Thoracic aorta (tissue), 2 donors: ENCODE data around the gene DENND6B. TPM values are rescaled to one million over a fixed set of nuclear protein-coding genes. Genes with fewer than 3 reads are reported as not detected.

Source experiments
- ATAC-seq: fragments of 150-250 bp; one replicate; pipeline ENCODE4 v1.8.0; 2017; ENCODE audit warnings: low read depth; ENCODE audit not compliant: insufficient number of reproducible peaks, low FRiP score
- DNase-seq: peaks from one replicate; pipeline ENCODE4 v3.0.0-alpha.2; 2020; ENCODE audit warnings: low spot score
- H3K27ac ChIP-seq, 2 donors: fragments of 200-600 bp; sonication (generic); 1 replicate in 1 of 2; 2 replicates in 1 of 2; pipeline ENCODE4 v1.5.1; 2016; ENCODE audit warnings: mild to moderate bottlenecking in 2 of 2, moderate library complexity in 2 of 2
- H3K27me3 ChIP-seq: fragments of 200-600 bp; sonication (generic); replicated peaks from 2 replicates; pipeline ENCODE4 v1.6.0; 2016; ENCODE audit warnings: mild to moderate bottlenecking; ENCODE audit not compliant: insufficient read depth
- H3K36me3 ChIP-seq: fragments of 200-600 bp; sonication (generic); one replicate; pipeline ENCODE4 v1.5.1; 2016
- H3K4me1 ChIP-seq, 2 donors: fragments of 200-600 bp; sonication (generic); 1 replicate in 1 of 2; 2 replicates in 1 of 2; pipeline versions ENCODE4 v1.5.1 to v1.6.0; 2016; ENCODE audit warnings: low read depth in 2 of 2, mild to moderate bottlenecking in 1 of 2; ENCODE audit not compliant: control insufficient read depth in 1 of 2
- H3K4me3 ChIP-seq: fragments of 200-600 bp; sonication (generic); 2 replicates; pipeline ENCODE4 v1.5.1; 2016; ENCODE audit warnings: mild to moderate bottlenecking
- H3K9me3 ChIP-seq: fragments of 200-600 bp; sonication (generic); 2 replicates; pipeline ENCODE4 v1.5.1; 2016
- CTCF ChIP-seq: fragments of 200-600 bp; sonication (generic); IDR thresholded peaks from one replicate; pipeline ENCODE4 v1.5.1; 2019; ENCODE audit warnings: antibody characterized with exemption
- total RNA-seq, 2 donors: library from RNA; depleted of rRNA; stranded (reverse); fragments of >200 nt; gene quantifications; one replicate each; pipeline versions ENCODE4 v1.1.0 to v1.2.3, GENCODE V29; 2016

The DENND6B gene
- total RNA-seq, 2 donors from 2014 or later = 4.2 to 6.0 TPM

- no peak for DNase-seq
- peaks cover 55 to 77% of the 10 kb centered on the region in 2 donors for H3K4me1 ChIP-seq
- H3K27me3 ChIP-seq = no peaks in the 10 kb centered on the region
- no peaks in the 10 kb centered on the region for H3K36me3 ChIP-seq
- TF ChIP-seq CTCF = peak; percentile 16
- peak overlapping the region; percentile 90 to 95 for H3K27ac ChIP-seq
- H3K9me3 ChIP-seq = no peaks in the 10 kb centered on the region
- no peak for ATAC-seq
- H3K4me3 ChIP-seq = peak overlapping the region; percentile 96
These were observed 21.4 kb downstream of the DENND6B start for GRCh38 chr22:50305393-50305922.

- Histone ChIP-seq H3K4me3 (peak overlapping the region; percentile 96), H3K27me3 (no peaks in the 10 kb centered on the region), H3K9me3 (no peaks in the 10 kb centered on the region), H3K4me1 (peaks cover 61 to 84% of the 10 kb centered on the region in 2 donors), H3K36me3 (no peaks in the 10 kb centered on the region), H3K27ac (peak overlapping the region; percentile 90 to 95)
- no peak for ATAC-seq
- DNase-seq = no peak
- no peak for TF ChIP-seq CTCF
These were observed 22.1 kb downstream of the DENND6B start for GRCh38 chr22:50304528-50305392.

GRCh38 chr22:50303848-50304527 is 22.8 kb downstream of the DENND6B start:
- ATAC-seq = no peak
- H3K4me1 ChIP-seq = peaks cover 67 to 81% of the 10 kb centered on the region in 2 donors

GRCh38 chr22:50303515-50303847 is 23.3 kb downstream of the DENND6B start:
- ATAC-seq = no peak
- H3K4me3 ChIP-seq = peak overlapping the region; percentile 96

More at GRCh38 chr22:50303848-50304527, 22.8 kb downstream of the DENND6B start:
- no peaks in the 10 kb centered on the region for H3K9me3 ChIP-seq
- no peak for TF ChIP-seq CTCF
- H3K36me3 ChIP-seq = no peaks in the 10 kb centered on the region
- no peak for DNase-seq
- peak overlapping the region; percentile 90 to 95 for H3K27ac ChIP-seq
- H3K27me3 ChIP-seq = no peaks in the 10 kb centered on the region
- peak overlapping the region; percentile 96 for H3K4me3 ChIP-seq

More at GRCh38 chr22:50303515-50303847, 23.3 kb downstream of the DENND6B start:
- Histone ChIP-seq H3K36me3 (no peaks in the 10 kb centered on the region), H3K9me3 (no peaks in the 10 kb centered on the region), H3K27me3 (no peaks in the 10 kb centered on the region), H3K27ac (peak overlapping the region; percentile 90 to 95), H3K4me1 (peaks cover 67 to 80% of the 10 kb centered on the region in 2 donors)
- TF ChIP-seq CTCF = no peak
- DNase-seq = no peak
